K562 (cell line): ENCODE measurements around the gene NMNAT2. TPM values are rescaled to one million over a fixed set of nuclear protein-coding genes. Genes with fewer than 3 reads are reported as not detected.

ENCODE experiments used
- ATAC-seq: fragments of 200-7000 bp; cut with Tn5 transposase; 3 replicates; pipeline ENCODE4 v1.9.1; 2020; ENCODE audit warnings: moderate library complexity
- BruUV-seq: library from RNA; stranded (reverse); fragments of 400-500 nt; replicated peaks from 2 replicates; lab custom pipeline; 2021; lab: Mats Ljungman, UMichigan
- CTCF ChIA-PET: fragments of 300-600 bp; formaldehyde crosslinking; extraction: SDS; loops from one replicate; lab custom pipeline; 2021; ENCODE audit warnings: low intra/inter-chr PET ratio; lab: Yijun Ruan, JAX
- POLR2A ChIA-PET: fragments of 300-600, 350-650 bp; sonication (Branson Sonifier 250); formaldehyde crosslinking; extraction: SDS; loops from one replicate; lab custom pipeline; 2021; ENCODE audit warnings: antibody characterized with exemption, inconsistent platforms; lab: Yijun Ruan, JAX
- DNase-seq, 4 experiments: peaks; one replicate each; pipeline versions ENCODE4 v3.0.0 to v3.0.0-alpha.2; 2011 to 2018; ENCODE audit warnings: low spot score in 3 of 4, mixed read lengths in 3 of 4; ENCODE audit errors: extremely low read depth in 1 of 4
- FAIRE-seq: peaks from 2 replicates; lab custom pipeline; 2011; peaks lifted over from hg19 to GRCh38; lab: Jason Lieb, UNC
- H2AFZ ChIP-seq: 2 replicates; pipeline ENCODE4 v1.6.0; 2011; ENCODE audit warnings: low read depth, low read length, control low read depth, inconsistent platforms
- H3K27ac ChIP-seq: fragments of 200-600 bp; 3 replicates; pipeline ENCODE4 v1.8.0; 2011; ENCODE audit warnings: low read depth, mild to moderate bottlenecking, control low read depth, inconsistent platforms, low read length, moderate library complexity, mixed read lengths; ENCODE audit errors: extremely low read depth
- H3K27me3 ChIP-seq, 2 experiments: fragments of 300-600 bp in 1 of 2; 2 replicates in 1 of 2; 3 replicates in 1 of 2; pipeline versions ENCODE4 v1.6.0 to v1.8.0; 2011; ENCODE audit warnings: inconsistent platforms in 2 of 2, low read length in 2 of 2, mild to moderate bottlenecking in 1 of 2, mixed read lengths in 1 of 2, moderate library complexity in 1 of 2; ENCODE audit not compliant: control insufficient read depth in 2 of 2, insufficient read depth in 2 of 2
- H3K36me3 ChIP-seq: fragments of 300-600 bp; 3 replicates; pipeline ENCODE4 v1.8.0; 2011; ENCODE audit warnings: mild to moderate bottlenecking, low read length, inconsistent platforms; ENCODE audit not compliant: control insufficient read depth, insufficient read depth
- H3K4me1 ChIP-seq, 2 experiments: fragments of 200-600 bp in 1 of 2; replicated peaks in 1 of 2; 2 replicates in 1 of 2; 3 replicates in 1 of 2; pipeline versions ENCODE4 v1.5.1 to v1.8.0; 2011; ENCODE audit warnings: inconsistent platforms in 2 of 2, low read length in 2 of 2, mild to moderate bottlenecking in 1 of 2, mixed read lengths in 1 of 2, moderate library complexity in 1 of 2; ENCODE audit not compliant: control insufficient read depth in 2 of 2, insufficient read depth in 2 of 2
- H3K4me2 ChIP-seq: 2 replicates; pipeline ENCODE4 v1.6.1; 2011; ENCODE audit warnings: low read length, control low read depth, inconsistent platforms, mixed read lengths; ENCODE audit not compliant: insufficient read depth
- H3K4me3 ChIP-seq: fragments of 200-600 bp; sonication (generic), shearing (Covaris generic); 2 replicates; pipeline ENCODE4 v1.5.1; 2016; ENCODE audit warnings: control low read depth, inconsistent platforms
- H3K79me2 ChIP-seq: fragments of 200-600 bp; 3 replicates; pipeline ENCODE4 v1.8.0; 2011; ENCODE audit warnings: low read length, inconsistent platforms; ENCODE audit not compliant: control insufficient read depth, insufficient read depth
- H3K9ac ChIP-seq, 2 experiments: 2 replicates each; pipeline versions ENCODE4 v1.6.0 to v1.6.1; 2011; ENCODE audit warnings: low read depth in 2 of 2, low read length in 2 of 2, control low read depth in 1 of 2, inconsistent platforms in 1 of 2, mild to moderate bottlenecking in 1 of 2, mixed read lengths in 1 of 2; ENCODE audit not compliant: insufficient read depth in 1 of 2
- H3K9me1 ChIP-seq: one replicate; pipeline ENCODE4 v1.6.0; 2011; ENCODE audit warnings: inconsistent platforms, mild to moderate bottlenecking, low read length, moderate library complexity; ENCODE audit not compliant: control insufficient read depth, insufficient read depth
- H3K9me3 ChIP-seq: replicated peaks from 2 replicates; pipeline ENCODE4 v1.5.1; 2011; ENCODE audit warnings: low read depth, low read length, inconsistent platforms; ENCODE audit not compliant: control insufficient read depth, insufficient read depth
- H4K20me1 ChIP-seq: replicated peaks from 2 replicates; pipeline ENCODE4 v1.6.1; 2011; ENCODE audit warnings: low read length, inconsistent platforms, mixed read lengths; ENCODE audit not compliant: control insufficient read depth, insufficient read depth
- BMI1 ChIP-seq: fragments of 150-350 bp; IDR thresholded peaks from 2 replicates; pipeline ENCODE4 v1.6.1; 2014; ENCODE audit warnings: low read length
- CUX1 ChIP-seq: fragments of 200-800 bp; sonication (Bioruptor generic); IDR thresholded peaks from 2 replicates; pipeline ENCODE4 v1.6.1; 2016; ENCODE audit warnings: missing genetic modification characterization, missing compliant biosample characterization
- ETS2 ChIP-seq: IDR thresholded peaks from 2 replicates; pipeline ENCODE4 v1.6.1; 2016; ENCODE audit warnings: borderline replicate concordance, missing genetic modification characterization, mild to moderate bottlenecking, moderate library complexity, missing compliant biosample characterization; ENCODE audit not compliant: poor library complexity, severe bottlenecking
- SP2 ChIP-seq: IDR thresholded peaks from 2 replicates; pipeline ENCODE4 v1.6.1; 2011; ENCODE audit warnings: mild to moderate bottlenecking, low read depth, low read length, moderate library complexity; ENCODE audit not compliant: poor library complexity, severe bottlenecking; ENCODE audit errors: extremely low read depth
- ZNF668 ChIP-seq: fragments of 250-450 bp; sonication (Bioruptor Pico); IDR thresholded peaks from 2 replicates; pipeline ENCODE4 v1.8.0; 2022; ENCODE audit warnings: mild to moderate bottlenecking, inconsistent platforms
- ZNF740 ChIP-seq, 3 experiments: fragments of 200-800 bp in 1 of 3; sonication (Bioruptor generic) in 1 of 3; sonication (generic) in 1 of 3; formaldehyde crosslinking in 1 of 3; IDR thresholded peaks; 2 replicates each; pipeline versions ENCODE4 v1.6.1 to v1.8.0; 2016 to 2022; ENCODE audit warnings: mild to moderate bottlenecking in 2 of 3, missing compliant biosample characterization in 2 of 3, missing genetic modification characterization in 2 of 3, missing genetic modification reagents in 1 of 3
- WGBS: fragments of 100-300 bp; shearing (Covaris generic); methylation state at CpG from one replicate; pipeline ENCODE4 v1.1.6; 2016; ENCODE audit warnings: low coverage, mixed read lengths; ENCODE audit not compliant: insufficient coverage; ENCODE audit errors: missing lambda C conversion rate; 5-methylcytosine and 5-hydroxymethylcytosine counted together
- in situ Hi-C: fragments of 300-500 bp; cut with MboI; formaldehyde crosslinking; loops from 4 replicates; pipeline ENCODE4 v1.15.0; 2018; ENCODE audit warnings: inconsistent platforms, mixed read lengths
- intact Hi-C: fragments of 100-400 bp; cut with micrococcal nuclease; formaldehyde crosslinking; loops from 2 replicates; pipeline ENCODE4 v1.14.2; 2022
- polyA plus RNA-seq, 8 experiments: library from polyadenylated mRNA; depleted of rRNA in 4 of 8; stranded (reverse) in 5 of 8; unstranded in 3 of 8; fragments of >200 nt; fragmentation: Nextera tagmentation in 2 of 8; fragmentation: Illumina TruSeq in 1 of 8; extraction: Ambion mirVana in 2 of 8; extraction: Trizol in 1 of 8; gene quantifications; 2 replicates each; pipeline versions ENCODE4 v1.2.1 to v1.2.3, GENCODE V29; 2011 to 2014; ENCODE audit warnings: inconsistent platforms in 1 of 8, missing spikeins in 1 of 8
- total RNA-seq, 7 experiments: library from RNA; depleted of rRNA in 6 of 7; stranded (reverse); fragments of >200 nt in 6 of 7; fragmentation: Illumina TruSeq in 2 of 7; extraction: Trizol in 2 of 7; gene quantifications; 2 replicates each; pipeline versions ENCODE4 v1.2.1 to v1.2.3, GENCODE V29; 2011 to 2021; ENCODE audit warnings: low replicate concordance in 1 of 7
- TF ChIP-seq, protein P1 (sequence below), 2 experiments: IDR thresholded peaks; 2 replicates each; pipeline ENCODE4 v1.6.1; 2012; ENCODE audit warnings: improper control_type of control experiment in 2 of 2, low read depth in 2 of 2, low read length in 2 of 2, borderline replicate concordance in 1 of 2
- TF ChIP-seq, protein P2 (sequence below): fragments of 450-650 bp; IDR thresholded peaks from 2 replicates; pipeline ENCODE4 v1.6.1; 2014; ENCODE audit warnings: low read depth, mild to moderate bottlenecking, moderate library complexity, borderline replicate concordance
- TF ChIP-seq, protein P3 (sequence below): fragments of 250-450 bp; sonication (Bioruptor Pico); IDR thresholded peaks from 2 replicates; pipeline ENCODE4 v1.8.0; 2021; ENCODE audit warnings: borderline replicate concordance, mild to moderate bottlenecking, moderate library complexity; ENCODE audit not compliant: poor library complexity, severe bottlenecking

NMNAT2 gene
- total and polyA plus RNA-seq, 9 of the 15 experiments (the other 6 are each of a cell fraction or from before 2014, with no cell fraction given), result not detected

DNA sequence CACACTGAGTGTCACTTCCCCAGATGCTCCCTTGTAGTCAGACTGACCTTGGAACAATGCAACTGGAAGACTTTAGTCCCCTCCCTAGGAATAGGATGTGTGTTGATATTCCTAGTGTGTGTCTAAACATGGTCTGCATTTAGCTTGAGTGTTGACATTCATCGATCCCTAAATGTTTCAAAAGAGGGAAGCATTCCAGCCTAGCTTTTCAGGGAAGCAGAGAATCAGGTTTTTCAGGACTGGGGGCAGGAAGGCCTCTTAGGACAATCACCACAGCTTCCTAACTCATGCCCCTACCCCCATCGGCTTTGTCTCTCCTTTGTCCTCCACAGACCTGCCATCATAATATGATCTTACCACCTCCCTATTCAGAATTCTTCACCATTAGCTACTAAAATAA lies 43.4 kb downstream of the NMNAT2 start:
- ChIA-PET POLR2A (interaction anchor here (1.8 kb wide), 1 partner anchor 18 kb away, joined by 6 read pairs; no protein-coding TSS in a partner anchor), CTCF (no interaction called here)
- H3K27me3 ChIP-seq, result peaks cover 11 to 31% of the 10 kb centered on the region in 2 experiments; a peak in 3 of 5 replicates
- H4K20me1 ChIP-seq, result no peaks in the 10 kb centered on the region
- ATAC-seq, result no peak
- WGBS, result 0% methylated on average over 2 of the region's 2 CpGs
- no peak overlapping the region for H3K27ac ChIP-seq
- no peak for DNase-seq
- BruUV-seq, result no TSS peak
- no peaks in the 10 kb centered on the region for H3K9me3 ChIP-seq
- H3K4me3 ChIP-seq, result no peak overlapping the region
- H3K36me3 ChIP-seq, result no peaks in the 10 kb centered on the region
- no peaks in the 10 kb centered on the region for H3K9me1 ChIP-seq
- intact Hi-C loops, result no loop called here
- H3K79me2 ChIP-seq, result no peaks in the 10 kb centered on the region
- in situ Hi-C loops, result no loop called here
- no peak overlapping the region for H3K4me2 ChIP-seq
- FAIRE-seq, result no peak
- no peak overlapping the region for H2AFZ ChIP-seq
- no peak overlapping the region for H3K9ac ChIP-seq
- H3K4me1 ChIP-seq, result no peaks in the 10 kb centered on the region
- TF ChIP-seq CUX1 (CRISPR knock-in tag) (no peak), ZNF740 (CRISPR knock-in tag; IDR thresholded peaks at IDR 0.05) (no peak), ZNF740 (tag; IDR thresholded peaks at IDR 0.05) (no peak), BMI1 (no peak), ETS2 (tag) (no peak), ZNF668 (CRISPR knock-in tag) (no peak), SP2 (no peak)
- TF ChIP-seq, protein P1, sequence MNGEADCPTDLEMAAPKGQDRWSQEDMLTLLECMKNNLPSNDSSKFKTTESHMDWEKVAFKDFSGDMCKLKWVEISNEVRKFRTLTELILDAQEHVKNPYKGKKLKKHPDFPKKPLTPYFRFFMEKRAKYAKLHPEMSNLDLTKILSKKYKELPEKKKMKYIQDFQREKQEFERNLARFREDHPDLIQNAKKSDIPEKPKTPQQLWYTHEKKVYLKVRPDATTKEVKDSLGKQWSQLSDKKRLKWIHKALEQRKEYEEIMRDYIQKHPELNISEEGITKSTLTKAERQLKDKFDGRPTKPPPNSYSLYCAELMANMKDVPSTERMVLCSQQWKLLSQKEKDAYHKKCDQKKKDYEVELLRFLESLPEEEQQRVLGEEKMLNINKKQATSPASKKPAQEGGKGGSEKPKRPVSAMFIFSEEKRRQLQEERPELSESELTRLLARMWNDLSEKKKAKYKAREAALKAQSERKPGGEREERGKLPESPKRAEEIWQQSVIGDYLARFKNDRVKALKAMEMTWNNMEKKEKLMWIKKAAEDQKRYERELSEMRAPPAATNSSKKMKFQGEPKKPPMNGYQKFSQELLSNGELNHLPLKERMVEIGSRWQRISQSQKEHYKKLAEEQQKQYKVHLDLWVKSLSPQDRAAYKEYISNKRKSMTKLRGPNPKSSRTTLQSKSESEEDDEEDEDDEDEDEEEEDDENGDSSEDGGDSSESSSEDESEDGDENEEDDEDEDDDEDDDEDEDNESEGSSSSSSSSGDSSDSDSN (IDR thresholded peaks at IDR 0.05; ENCODE audit: borderline replicate concordance in 1 of 2, low read depth in 2 of 2, low read length in 2 of 2), result no peak
- TF ChIP-seq, protein P2, sequence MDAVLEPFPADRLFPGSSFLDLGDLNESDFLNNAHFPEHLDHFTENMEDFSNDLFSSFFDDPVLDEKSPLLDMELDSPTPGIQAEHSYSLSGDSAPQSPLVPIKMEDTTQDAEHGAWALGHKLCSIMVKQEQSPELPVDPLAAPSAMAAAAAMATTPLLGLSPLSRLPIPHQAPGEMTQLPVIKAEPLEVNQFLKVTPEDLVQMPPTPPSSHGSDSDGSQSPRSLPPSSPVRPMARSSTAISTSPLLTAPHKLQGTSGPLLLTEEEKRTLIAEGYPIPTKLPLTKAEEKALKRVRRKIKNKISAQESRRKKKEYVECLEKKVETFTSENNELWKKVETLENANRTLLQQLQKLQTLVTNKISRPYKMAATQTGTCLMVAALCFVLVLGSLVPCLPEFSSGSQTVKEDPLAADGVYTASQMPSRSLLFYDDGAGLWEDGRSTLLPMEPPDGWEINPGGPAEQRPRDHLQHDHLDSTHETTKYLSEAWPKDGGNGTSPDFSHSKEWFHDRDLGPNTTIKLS, result no peak
- TF ChIP-seq, protein P3, sequence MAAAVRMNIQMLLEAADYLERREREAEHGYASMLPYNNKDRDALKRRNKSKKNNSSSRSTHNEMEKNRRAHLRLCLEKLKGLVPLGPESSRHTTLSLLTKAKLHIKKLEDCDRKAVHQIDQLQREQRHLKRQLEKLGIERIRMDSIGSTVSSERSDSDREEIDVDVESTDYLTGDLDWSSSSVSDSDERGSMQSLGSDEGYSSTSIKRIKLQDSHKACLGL (CRISPR knock-in tag), result no peak
